CD4-positive, alpha-beta memory T cell (primary cell): Measurements from ENCODE around the gene CACNA1B. TPM values are rescaled to one million over a fixed set of nuclear protein-coding genes. Genes with fewer than 3 reads are reported as not detected.

ENCODE experiments used
- CTCF ChIA-PET: fragments of 350-600 bp; sonication (Branson Sonifier 250); formaldehyde crosslinking; loops from one replicate; lab custom pipeline; 2021; ENCODE audit warnings: inconsistent platforms; ENCODE audit not compliant: partially characterized antibody; lab: Charles Lee
- POLR2A ChIA-PET: fragments of 350-600 bp; sonication (Branson Sonifier 250); formaldehyde crosslinking; loops from one replicate; lab custom pipeline; 2021; ENCODE audit not compliant: partially characterized antibody; lab: Charles Lee
- DNase-seq, 5 donors: peaks; one replicate each; pipeline versions ENCODE4 v3.0.0 to v3.0.0-alpha.2; 2020 to 2022; ENCODE audit warnings: mixed read lengths in 1 of 5
- H3K27ac ChIP-seq: one replicate; pipeline ENCODE4 v1.7.0; 2013; ENCODE audit warnings: low read depth, low read length
- H3K27me3 ChIP-seq: 2 replicates; pipeline ENCODE4 v1.7.0; 2013; ENCODE audit warnings: mild to moderate bottlenecking, low read length, moderate library complexity; ENCODE audit not compliant: insufficient read depth
- H3K36me3 ChIP-seq: 2 replicates; pipeline ENCODE4 v1.7.0; 2013; ENCODE audit warnings: mild to moderate bottlenecking, low read length, moderate library complexity; ENCODE audit not compliant: insufficient read depth
- H3K4me1 ChIP-seq: 2 replicates; pipeline ENCODE4 v1.7.0; 2013; ENCODE audit warnings: mild to moderate bottlenecking, low read length, moderate library complexity; ENCODE audit not compliant: insufficient read depth
- H3K4me3 ChIP-seq, 2 donors: one replicate each; pipeline ENCODE4 v1.7.0; 2013; ENCODE audit warnings: low read length in 2 of 2, mild to moderate bottlenecking in 1 of 2
- H3K9me3 ChIP-seq, 2 donors: one replicate each; pipeline ENCODE4 v1.7.0; 2013; ENCODE audit warnings: low read length in 2 of 2, control low read depth in 1 of 2; ENCODE audit not compliant: control insufficient read depth in 1 of 2
- H3K27ac Mint-ChIP-seq, 7 donors: one replicate each; pipeline ENCODE4 v1.8.0; 2020 to 2021; ENCODE audit warnings: mixed read lengths in 7 of 7, mild to moderate bottlenecking in 6 of 7, inconsistent platforms in 3 of 7, moderate library complexity in 3 of 7
- H3K27me3 Mint-ChIP-seq, 2 donors: one replicate each; pipeline ENCODE4 v1.8.0; 2020 to 2021; ENCODE audit warnings: mixed read lengths in 2 of 2
- H3K36me3 Mint-ChIP-seq, 2 donors: one replicate each; pipeline ENCODE4 v1.8.0; 2020 to 2021; ENCODE audit warnings: mixed read lengths in 2 of 2, inconsistent platforms in 1 of 2, mild to moderate bottlenecking in 1 of 2
- H3K4me1 Mint-ChIP-seq, 4 donors: one replicate each; pipeline ENCODE4 v1.8.0; 2020 to 2021; ENCODE audit warnings: mixed read lengths in 4 of 4, mild to moderate bottlenecking in 1 of 4
- H3K4me3 Mint-ChIP-seq, 8 donors: one replicate each; pipeline ENCODE4 v1.8.0; 2020 to 2021; ENCODE audit warnings: mixed read lengths in 8 of 8, mild to moderate bottlenecking in 7 of 8, moderate library complexity in 6 of 8, inconsistent platforms in 3 of 8
- H3K9me3 Mint-ChIP-seq, 8 donors: one replicate each; pipeline ENCODE4 v1.8.0; 2020 to 2021; ENCODE audit warnings: mixed read lengths in 8 of 8, mild to moderate bottlenecking in 5 of 8, inconsistent platforms in 3 of 8, moderate library complexity in 1 of 8
- intact Hi-C: fragments of 100-400 bp; cut with micrococcal nuclease; formaldehyde crosslinking; loops from one replicate; pipeline ENCODE4 v1.15.1; 2023
- polyA plus RNA-seq, 2 donors: library from polyadenylated mRNA; unstranded; fragments of 300-500 nt; fragmentation: Illumina TruSeq; gene quantifications; one replicate each; pipeline ENCODE4 v1.2.3, GENCODE V29; 2021
- total RNA-seq, 2 experiments: library from RNA; stranded (reverse); gene quantifications; one replicate each; pipeline ENCODE4 v1.2.3, GENCODE V29; 2021

The CACNA1B gene
- total and polyA plus RNA-seq, 4 experiments from 2014 or later: not detected

- DNase-seq: no peak
- CTCF ChIA-PET: no interaction called here
- Histone ChIP-seq H3K9me3 (no peaks in the 10 kb centered on the region), H3K36me3 (no peaks in the 10 kb centered on the region), H3K4me1 (no peaks in the 10 kb centered on the region), H3K27ac (no peak overlapping the region), H3K4me3 (no peak overlapping the region), H3K27me3 (no peaks in the 10 kb centered on the region)
- POLR2A ChIA-PET: no interaction called here
- Mint-ChIP-seq H3K36me3 (no peaks in the 10 kb centered on the region), H3K4me3 (no peak overlapping the region), H3K9me3 (no peaks in the 10 kb centered on the region), H3K4me1 (no peaks in the 10 kb centered on the region), H3K27ac (no peak overlapping the region), H3K27me3 (peaks cover 2 to 4% of the 10 kb centered on the region in 2 donors)
- intact Hi-C loops: no loop called here
Observed at GRCh38 chr9:138118601-138119071, 241.1 kb downstream of the CACNA1B start.

GRCh38 chr9:138119202-138120027, 241.8 kb downstream of the CACNA1B start:
- H3K4me1 Mint-ChIP-seq: no peaks in the 10 kb centered on the region
- intact Hi-C loops: no loop called here
- CTCF ChIA-PET: no interaction called here
- no peaks in the 10 kb centered on the region for H3K36me3 ChIP-seq
- peaks cover 2 to 4% of the 10 kb centered on the region in 2 donors for H3K27me3 Mint-ChIP-seq
- no peaks in the 10 kb centered on the region for H3K9me3 Mint-ChIP-seq
- H3K9me3 ChIP-seq: no peaks in the 10 kb centered on the region
- POLR2A ChIA-PET: no interaction called here
- no peak overlapping the region for H3K27ac ChIP-seq
- no peaks in the 10 kb centered on the region for H3K27me3 ChIP-seq
- H3K27ac Mint-ChIP-seq: no peak overlapping the region
- no peak overlapping the region for H3K4me3 ChIP-seq
- H3K36me3 Mint-ChIP-seq: no peaks in the 10 kb centered on the region
- H3K4me3 Mint-ChIP-seq: no peak overlapping the region
- DNase-seq: no peak
- no peaks in the 10 kb centered on the region for H3K4me1 ChIP-seq

- no peak for DNase-seq
- no peaks in the 10 kb centered on the region for H3K4me1 ChIP-seq
- Mint-ChIP-seq H3K27me3 (peaks cover 0 to 4% of the 10 kb centered on the region in 2 donors), H3K4me1 (no peaks in the 10 kb centered on the region), H3K36me3 (no peaks in the 10 kb centered on the region), H3K9me3 (peaks cover 0 to under 1% (median 0%) of the 10 kb centered on the region in 8 donors), H3K4me3 (no peak overlapping the region), H3K27ac (no peak overlapping the region)
- ChIA-PET CTCF (no interaction called here), POLR2A (no interaction called here)
- intact Hi-C loops: no loop called here
- no peaks in the 10 kb centered on the region for H3K9me3 ChIP-seq
- H3K36me3 ChIP-seq: no peaks in the 10 kb centered on the region
- no peak overlapping the region for H3K4me3 ChIP-seq
- no peaks in the 10 kb centered on the region for H3K27me3 ChIP-seq
- H3K27ac ChIP-seq: no peak overlapping the region
Observed at GRCh38 chr9:138120072-138120471, 242.5 kb downstream of the CACNA1B start.

- Mint-ChIP-seq H3K4me3 (no peak overlapping the region), H3K36me3 (no peaks in the 10 kb centered on the region), H3K9me3 (peaks cover 0 to 3% (median 0%) of the 10 kb centered on the region in 8 donors), H3K27me3 (peaks cover 0 to 4% of the 10 kb centered on the region in 2 donors), H3K27ac (no peak overlapping the region), H3K4me1 (no peaks in the 10 kb centered on the region)
- no peak for DNase-seq
- H3K4me3 ChIP-seq: no peak overlapping the region
- H3K4me1 ChIP-seq: no peaks in the 10 kb centered on the region
- CTCF ChIA-PET: no interaction called here
- H3K27ac ChIP-seq: no peak overlapping the region
- intact Hi-C loops: no loop called here
- no peaks in the 10 kb centered on the region for H3K9me3 ChIP-seq
- H3K27me3 ChIP-seq: no peaks in the 10 kb centered on the region
- no peaks in the 10 kb centered on the region for H3K36me3 ChIP-seq
- POLR2A ChIA-PET: no interaction called here
Observed at GRCh38 chr9:138120511-138121437, 243.2 kb downstream of the CACNA1B start.

GRCh38 chr9:138121438-138122050, 244.0 kb downstream of the CACNA1B start:
- H3K27me3 Mint-ChIP-seq: peaks cover 0 to 4% of the 10 kb centered on the region in 2 donors
- no peaks in the 10 kb centered on the region for H3K36me3 Mint-ChIP-seq
- no peak overlapping the region for H3K4me3 ChIP-seq
- H3K36me3 ChIP-seq: no peaks in the 10 kb centered on the region
- H3K4me1 Mint-ChIP-seq: no peaks in the 10 kb centered on the region
- H3K9me3 ChIP-seq: no peaks in the 10 kb centered on the region
- intact Hi-C loops: no loop called here
- ChIA-PET CTCF (no interaction called here), POLR2A (no interaction called here)
- H3K4me3 Mint-ChIP-seq: no peak overlapping the region
- DNase-seq: no peak
- H3K27ac ChIP-seq: no peak overlapping the region
- H3K4me1 ChIP-seq: no peaks in the 10 kb centered on the region
- peaks cover 0 to 3% (median 0%) of the 10 kb centered on the region in 8 donors for H3K9me3 Mint-ChIP-seq
- H3K27me3 ChIP-seq: no peaks in the 10 kb centered on the region
- H3K27ac Mint-ChIP-seq: no peak overlapping the region

- H3K27me3 ChIP-seq: no peaks in the 10 kb centered on the region
- H3K4me1 ChIP-seq: no peaks in the 10 kb centered on the region
- H3K4me1 Mint-ChIP-seq: no peaks in the 10 kb centered on the region
- peaks cover 0 to 3% (median 0%) of the 10 kb centered on the region in 8 donors for H3K9me3 Mint-ChIP-seq
- H3K4me3 ChIP-seq: no peak overlapping the region
- H3K4me3 Mint-ChIP-seq: no peak overlapping the region
- peaks cover 0 to 2% of the 10 kb centered on the region in 2 donors for H3K27me3 Mint-ChIP-seq
- no peak for DNase-seq
- no peaks in the 10 kb centered on the region for H3K36me3 ChIP-seq
- no peak overlapping the region for H3K27ac Mint-ChIP-seq
- ChIA-PET CTCF (no interaction called here), POLR2A (no interaction called here)
- no peaks in the 10 kb centered on the region for H3K36me3 Mint-ChIP-seq
- intact Hi-C loops: no loop called here
- H3K27ac ChIP-seq: no peak overlapping the region
- H3K9me3 ChIP-seq: no peaks in the 10 kb centered on the region
Observed at GRCh38 chr9:138122201-138122600, 244.6 kb downstream of the CACNA1B start.

- Histone ChIP-seq H3K4me1 (no peaks in the 10 kb centered on the region), H3K9me3 (no peaks in the 10 kb centered on the region), H3K27ac (no peak overlapping the region), H3K36me3 (no peaks in the 10 kb centered on the region), H3K27me3 (no peaks in the 10 kb centered on the region), H3K4me3 (no peak overlapping the region)
- CTCF ChIA-PET: no interaction called here
- POLR2A ChIA-PET: no interaction called here
- intact Hi-C loops: no loop called here
- no peak for DNase-seq
- Mint-ChIP-seq H3K9me3 (peaks cover 0 to 7% (median 0%) of the 10 kb centered on the region in 8 donors), H3K27ac (no peak overlapping the region), H3K27me3 (peaks cover 0 to 2% of the 10 kb centered on the region in 2 donors), H3K4me3 (no peak overlapping the region), H3K4me1 (no peaks in the 10 kb centered on the region), H3K36me3 (no peaks in the 10 kb centered on the region)
Observed at GRCh38 chr9:138122676-138123075, 245.1 kb downstream of the CACNA1B start.
